Measurements from ENCODE around the gene ATF7.

ATF7 gene

DNA sequence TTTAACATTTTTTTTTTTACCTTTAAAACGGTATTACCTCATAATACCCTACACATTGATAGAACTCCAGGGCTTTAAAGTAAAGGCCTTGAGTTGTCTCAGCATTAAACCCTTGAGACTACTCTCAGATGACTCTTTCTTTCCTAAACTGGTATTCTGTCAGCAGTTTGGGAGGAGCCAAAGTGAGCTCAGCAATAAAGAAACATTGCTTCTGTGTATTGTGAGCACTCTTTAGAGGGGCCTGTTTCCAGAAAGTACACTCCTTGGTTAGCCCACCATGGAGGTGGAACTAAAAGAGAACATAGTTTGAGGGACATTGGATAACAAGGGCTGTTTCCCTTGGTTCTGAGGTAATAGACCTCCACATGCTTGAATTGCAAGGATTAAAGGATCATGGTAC is 147.3 kb downstream of the ATF7 start:
- TF ChIP-seq ZFX (IDR thresholded peaks at IDR 0.05; ENCODE audit: borderline replicate concordance): no peak
- TF ChIP-seq, protein P1, sequence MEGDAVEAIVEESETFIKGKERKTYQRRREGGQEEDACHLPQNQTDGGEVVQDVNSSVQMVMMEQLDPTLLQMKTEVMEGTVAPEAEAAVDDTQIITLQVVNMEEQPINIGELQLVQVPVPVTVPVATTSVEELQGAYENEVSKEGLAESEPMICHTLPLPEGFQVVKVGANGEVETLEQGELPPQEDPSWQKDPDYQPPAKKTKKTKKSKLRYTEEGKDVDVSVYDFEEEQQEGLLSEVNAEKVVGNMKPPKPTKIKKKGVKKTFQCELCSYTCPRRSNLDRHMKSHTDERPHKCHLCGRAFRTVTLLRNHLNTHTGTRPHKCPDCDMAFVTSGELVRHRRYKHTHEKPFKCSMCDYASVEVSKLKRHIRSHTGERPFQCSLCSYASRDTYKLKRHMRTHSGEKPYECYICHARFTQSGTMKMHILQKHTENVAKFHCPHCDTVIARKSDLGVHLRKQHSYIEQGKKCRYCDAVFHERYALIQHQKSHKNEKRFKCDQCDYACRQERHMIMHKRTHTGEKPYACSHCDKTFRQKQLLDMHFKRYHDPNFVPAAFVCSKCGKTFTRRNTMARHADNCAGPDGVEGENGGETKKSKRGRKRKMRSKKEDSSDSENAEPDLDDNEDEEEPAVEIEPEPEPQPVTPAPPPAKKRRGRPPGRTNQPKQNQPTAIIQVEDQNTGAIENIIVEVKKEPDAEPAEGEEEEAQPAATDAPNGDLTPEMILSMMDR (IDR thresholded peaks at IDR 0.05): no peak
- peak overlapping the region; percentile 30; the same call in 1 of the 2 replicates for H3K27ac ChIP-seq

DNA sequence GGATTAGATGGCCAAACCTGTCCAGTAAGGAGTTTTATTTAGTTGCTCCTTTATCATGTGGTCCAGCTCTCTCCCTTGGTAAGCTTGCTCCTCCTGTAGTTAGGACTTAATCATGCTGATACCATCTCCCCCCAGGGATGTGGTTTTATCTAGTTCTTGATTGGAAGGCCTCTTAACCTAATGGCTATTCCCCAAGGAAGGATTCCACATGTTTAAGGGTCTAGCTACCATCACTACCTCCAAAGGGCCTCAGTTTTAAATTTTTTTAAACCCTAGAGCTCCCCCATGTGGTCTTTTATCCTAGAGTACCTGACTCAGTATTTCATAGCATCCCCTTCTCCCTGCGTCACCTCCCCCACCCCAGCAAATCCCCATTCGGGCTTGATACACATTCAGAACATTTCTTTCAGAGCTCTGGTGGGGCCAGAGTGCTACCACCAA is 149.4 kb downstream of the ATF7 start:
- H3K27ac ChIP-seq: peak overlapping the region; percentile 30; the same call in 1 of the 2 replicates
- TF ChIP-seq, protein P1 (IDR thresholded peaks at IDR 0.05): peak; percentile 69
- TF ChIP-seq ZFX (IDR thresholded peaks at IDR 0.05; ENCODE audit: borderline replicate concordance): no peak

DNA sequence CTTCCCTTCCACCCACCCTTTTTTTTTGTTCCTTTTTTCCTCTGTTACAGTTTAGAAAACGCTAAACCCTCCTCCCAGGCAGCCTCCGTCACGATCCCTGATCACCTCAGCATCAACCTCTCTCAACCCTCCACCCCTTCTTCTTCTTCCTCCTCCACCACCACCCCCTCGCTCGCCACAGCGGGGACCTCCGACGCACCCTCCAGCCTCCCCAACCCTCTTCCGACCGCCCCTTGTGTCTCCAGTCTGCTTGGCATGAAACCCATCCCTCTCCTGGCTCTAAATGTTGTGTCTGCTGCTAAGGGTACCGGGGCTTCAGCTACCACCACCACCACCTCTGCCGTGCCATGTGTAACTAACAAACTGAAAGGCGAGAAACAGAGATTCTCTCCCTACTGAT is 151.4 kb downstream of the ATF7 start:
- H3K27ac ChIP-seq: peak overlapping the region; percentile 26
- TF ChIP-seq, protein P1 (IDR thresholded peaks at IDR 0.05): no peak
- TF ChIP-seq ZFX (IDR thresholded peaks at IDR 0.05; ENCODE audit: borderline replicate concordance): no peak

DNA sequence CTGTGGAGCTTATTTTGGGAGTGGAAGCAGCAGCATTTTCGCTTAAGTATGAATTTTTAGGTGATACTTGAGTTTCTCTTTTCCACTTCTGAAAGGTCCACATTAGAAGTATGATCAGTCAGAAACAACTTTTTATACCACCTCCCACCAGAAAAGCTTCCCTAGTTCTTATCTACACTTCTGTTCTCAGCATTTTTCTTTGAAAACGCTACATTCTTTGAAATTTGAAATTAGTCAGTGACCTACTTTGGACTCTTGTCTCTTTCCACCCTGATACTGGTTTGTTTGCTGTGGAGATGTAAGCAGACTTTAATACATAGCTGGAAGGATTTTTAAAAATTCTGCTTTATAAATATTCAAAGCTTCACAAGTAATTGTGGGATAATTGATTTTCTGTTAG is 152.1 kb downstream of the ATF7 start:
- peak overlapping the region; percentile 20; the same call in 1 of the 2 replicates for H3K27ac ChIP-seq
- no peak for TF ChIP-seq ZFX (IDR thresholded peaks at IDR 0.05; ENCODE audit: borderline replicate concordance)
- TF ChIP-seq, protein P1 (IDR thresholded peaks at IDR 0.05): no peak

DNA sequence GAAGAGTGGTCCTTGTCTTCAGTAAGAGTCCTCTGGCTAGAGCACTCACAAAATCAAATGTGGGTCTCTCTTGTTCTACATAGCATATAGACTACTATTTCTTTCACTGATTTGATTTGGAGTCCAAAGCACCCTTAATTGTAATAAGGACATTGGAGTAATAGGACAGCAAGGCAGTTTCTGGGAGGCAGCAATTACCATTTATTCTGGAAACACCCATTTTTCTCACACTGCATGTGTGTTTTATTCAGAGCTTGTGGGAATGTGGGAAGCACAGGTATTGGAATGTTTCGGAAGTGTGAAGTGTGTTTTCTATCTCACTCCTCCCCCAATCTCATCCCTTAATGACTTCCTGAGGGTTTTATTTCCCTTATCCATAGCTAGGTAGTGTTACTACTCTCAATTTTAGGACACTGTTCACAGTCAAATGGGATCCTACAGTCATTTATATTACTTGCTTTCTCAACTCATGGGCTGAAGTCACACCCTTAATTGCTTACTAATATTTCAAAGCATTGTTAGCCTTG is 154.1 kb downstream of the ATF7 start:
- peak overlapping the region; percentile 20 for H3K27ac ChIP-seq
- TF ChIP-seq, protein P1 (IDR thresholded peaks at IDR 0.05): no peak
- no peak for TF ChIP-seq ZFX (IDR thresholded peaks at IDR 0.05; ENCODE audit: borderline replicate concordance)

DNA sequence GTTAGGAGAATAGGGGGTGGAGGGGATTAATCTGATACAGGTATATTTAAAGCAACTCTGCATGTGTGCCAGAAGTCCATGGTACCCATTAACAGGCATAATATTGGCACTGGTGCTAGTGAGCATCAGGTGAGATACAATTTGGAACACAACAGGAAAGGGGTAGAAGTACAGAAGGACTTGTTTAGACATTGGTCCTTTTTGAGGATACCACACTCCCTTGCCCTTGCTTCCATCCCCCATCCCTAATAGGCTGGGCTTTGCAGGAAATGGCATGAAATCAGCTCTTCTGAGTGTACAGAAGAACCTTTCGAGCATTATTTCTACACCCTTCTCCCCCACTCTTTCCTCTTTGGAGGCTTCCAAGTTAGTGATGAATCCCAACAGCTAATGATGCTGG is 157.9 kb downstream of the ATF7 start:
- TF ChIP-seq, protein P1 (IDR thresholded peaks at IDR 0.05): no peak
- no peak for TF ChIP-seq ZFX (IDR thresholded peaks at IDR 0.05; ENCODE audit: borderline replicate concordance)
- no peak overlapping the region; the same call in 1 of the 2 replicates for H3K27ac ChIP-seq

DNA sequence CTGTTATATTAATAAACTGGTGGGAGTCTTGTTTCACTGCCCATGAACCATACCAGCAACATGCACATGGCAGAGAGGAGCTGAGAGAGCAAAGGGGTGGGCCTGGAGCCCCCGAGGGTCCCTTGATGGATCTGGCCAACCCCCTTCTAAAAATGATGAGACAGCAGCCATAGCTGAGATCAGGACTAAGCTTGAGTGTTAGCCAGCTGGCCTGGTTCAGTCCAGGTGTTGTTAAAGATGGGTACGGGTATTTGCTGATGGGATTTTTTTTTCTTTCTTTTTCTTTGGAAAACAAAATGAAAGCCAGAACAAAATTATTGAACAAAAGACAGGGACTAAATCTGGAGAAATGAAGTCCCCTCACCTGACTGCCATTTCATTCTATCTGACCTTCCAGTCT is 158.3 kb downstream of the ATF7 start:
- no peak for TF ChIP-seq ZFX (IDR thresholded peaks at IDR 0.05; ENCODE audit: borderline replicate concordance)
- TF ChIP-seq, protein P1 (IDR thresholded peaks at IDR 0.05): no peak
- no peak overlapping the region; the same call in 1 of the 2 replicates for H3K27ac ChIP-seq
